T-helper 1 cell treated with Interleukin-12 subunit alpha and Interleukin-12 subunit beta and Interleukin-4 antibody, amounts not matched to agents 30 μg/mL and 1 μg/mL, for 36 hours (primary cell): Measurements from ENCODE around the gene EXOG.

Experiments used
- H3K27ac Mint-ChIP-seq: one replicate; pipeline ENCODE4 v1.8.0; 2021; ENCODE audit warnings: mild to moderate bottlenecking, mixed read lengths
- H3K27me3 Mint-ChIP-seq: one replicate; pipeline ENCODE4 v1.8.0; 2021; ENCODE audit warnings: low read depth, mixed read lengths
- H3K36me3 Mint-ChIP-seq: one replicate; pipeline ENCODE4 v1.8.0; 2021; ENCODE audit warnings: low read depth, mixed read lengths
- H3K4me1 Mint-ChIP-seq: one replicate; pipeline ENCODE4 v1.8.0; 2021; ENCODE audit warnings: low read depth, mixed read lengths
- H3K4me3 Mint-ChIP-seq: one replicate; pipeline ENCODE4 v1.8.0; 2021; ENCODE audit warnings: mild to moderate bottlenecking, moderate library complexity, mixed read lengths
- H3K9me3 Mint-ChIP-seq: one replicate; pipeline ENCODE4 v1.8.0; 2021; ENCODE audit warnings: mixed read lengths

Gene EXOG

GRCh38 chr3:38538773-38539353 lies 42.7 kb downstream of the EXOG start:
- peaks cover 3% of the 10 kb centered on the region for H3K36me3 Mint-ChIP-seq
- no peaks in the 10 kb centered on the region for H3K4me1 Mint-ChIP-seq
- H3K9me3 Mint-ChIP-seq, result no peaks in the 10 kb centered on the region
- H3K27me3 Mint-ChIP-seq, result no peaks in the 10 kb centered on the region
- no peak overlapping the region for H3K27ac Mint-ChIP-seq
- no peak overlapping the region for H3K4me3 Mint-ChIP-seq

GRCh38 chr3:38541806-38542205 lies 45.7 kb downstream of the EXOG start:
- H3K9me3 Mint-ChIP-seq, result no peaks in the 10 kb centered on the region
- H3K4me3 Mint-ChIP-seq, result no peak overlapping the region
- no peak overlapping the region for H3K27ac Mint-ChIP-seq
- peaks cover 6% of the 10 kb centered on the region for H3K27me3 Mint-ChIP-seq
- no peaks in the 10 kb centered on the region for H3K4me1 Mint-ChIP-seq
- no peaks in the 10 kb centered on the region for H3K36me3 Mint-ChIP-seq

GRCh38 chr3:38542401-38543298 lies 46.5 kb downstream of the EXOG start:
- Mint-ChIP-seq H3K27me3 (peaks cover 6% of the 10 kb centered on the region), H3K4me3 (no peak overlapping the region), H3K36me3 (no peaks in the 10 kb centered on the region), H3K27ac (no peak overlapping the region), H3K4me1 (no peaks in the 10 kb centered on the region), H3K9me3 (no peaks in the 10 kb centered on the region)

- no peak overlapping the region for H3K27ac Mint-ChIP-seq
- no peaks in the 10 kb centered on the region for H3K9me3 Mint-ChIP-seq
- H3K27me3 Mint-ChIP-seq, result peaks cover 6% of the 10 kb centered on the region
- H3K4me1 Mint-ChIP-seq, result no peaks in the 10 kb centered on the region
- H3K4me3 Mint-ChIP-seq, result no peak overlapping the region
- no peaks in the 10 kb centered on the region for H3K36me3 Mint-ChIP-seq
Observed at GRCh38 chr3:38543586-38543985, 47.4 kb downstream of the EXOG start.

- Mint-ChIP-seq H3K9me3 (no peaks in the 10 kb centered on the region), H3K27ac (no peak overlapping the region), H3K4me3 (no peak overlapping the region), H3K4me1 (no peaks in the 10 kb centered on the region), H3K27me3 (peaks cover 6% of the 10 kb centered on the region), H3K36me3 (no peaks in the 10 kb centered on the region)
Observed at GRCh38 chr3:38544926-38545325, 48.8 kb downstream of the EXOG start.

- H3K36me3 Mint-ChIP-seq, result no peaks in the 10 kb centered on the region
- no peak overlapping the region for H3K4me3 Mint-ChIP-seq
- H3K9me3 Mint-ChIP-seq, result no peaks in the 10 kb centered on the region
- peaks cover 6% of the 10 kb centered on the region for H3K27me3 Mint-ChIP-seq
- H3K4me1 Mint-ChIP-seq, result no peaks in the 10 kb centered on the region
- H3K27ac Mint-ChIP-seq, result no peak overlapping the region
Observed at GRCh38 chr3:38545550-38545949, 49.4 kb downstream of the EXOG start.

GRCh38 chr3:38545983-38546382 lies 49.8 kb downstream of the EXOG start:
- Mint-ChIP-seq H3K27ac (no peak overlapping the region), H3K27me3 (peaks cover 6% of the 10 kb centered on the region), H3K36me3 (no peaks in the 10 kb centered on the region), H3K9me3 (no peaks in the 10 kb centered on the region), H3K4me3 (no peak overlapping the region), H3K4me1 (no peaks in the 10 kb centered on the region)

- no peaks in the 10 kb centered on the region for H3K9me3 Mint-ChIP-seq
- no peaks in the 10 kb centered on the region for H3K36me3 Mint-ChIP-seq
- H3K27me3 Mint-ChIP-seq, result peaks cover 6% of the 10 kb centered on the region
- H3K4me1 Mint-ChIP-seq, result no peaks in the 10 kb centered on the region
- H3K27ac Mint-ChIP-seq, result no peak overlapping the region
- H3K4me3 Mint-ChIP-seq, result no peak overlapping the region
Observed at GRCh38 chr3:38548154-38548931, 52.2 kb downstream of the EXOG start.

- H3K36me3 Mint-ChIP-seq, result no peaks in the 10 kb centered on the region
- H3K4me1 Mint-ChIP-seq, result no peaks in the 10 kb centered on the region
- no peak overlapping the region for H3K4me3 Mint-ChIP-seq
- peaks cover 6% of the 10 kb centered on the region for H3K27me3 Mint-ChIP-seq
- no peak overlapping the region for H3K27ac Mint-ChIP-seq
- no peaks in the 10 kb centered on the region for H3K9me3 Mint-ChIP-seq
Observed at GRCh38 chr3:38549082-38549481, 52.9 kb downstream of the EXOG start.

GRCh38 chr3:38549486-38549885 lies 53.3 kb downstream of the EXOG start:
- H3K9me3 Mint-ChIP-seq, result no peaks in the 10 kb centered on the region
- H3K27ac Mint-ChIP-seq, result no peak overlapping the region
- H3K27me3 Mint-ChIP-seq, result peaks cover 6% of the 10 kb centered on the region
- H3K4me3 Mint-ChIP-seq, result no peak overlapping the region
- no peaks in the 10 kb centered on the region for H3K36me3 Mint-ChIP-seq
- H3K4me1 Mint-ChIP-seq, result no peaks in the 10 kb centered on the region

GRCh38 chr3:38549957-38550840 lies 54.1 kb downstream of the EXOG start:
- Mint-ChIP-seq H3K4me1 (no peaks in the 10 kb centered on the region), H3K27ac (no peak overlapping the region), H3K9me3 (no peaks in the 10 kb centered on the region), H3K36me3 (no peaks in the 10 kb centered on the region), H3K27me3 (peaks cover 6% of the 10 kb centered on the region), H3K4me3 (no peak overlapping the region)

GRCh38 chr3:38551026-38551832 lies 55.1 kb downstream of the EXOG start:
- H3K27ac Mint-ChIP-seq, result peak overlapping the region; percentile 23
- H3K4me1 Mint-ChIP-seq, result no peaks in the 10 kb centered on the region
- no peak overlapping the region for H3K4me3 Mint-ChIP-seq
- H3K27me3 Mint-ChIP-seq, result no peaks in the 10 kb centered on the region
- H3K9me3 Mint-ChIP-seq, result no peaks in the 10 kb centered on the region
- H3K36me3 Mint-ChIP-seq, result no peaks in the 10 kb centered on the region

GRCh38 chr3:38552364-38552763 lies 56.2 kb downstream of the EXOG start:
- Mint-ChIP-seq H3K27me3 (no peaks in the 10 kb centered on the region), H3K27ac (no peak overlapping the region)

More at GRCh38 chr3:38552364-38552763, 56.2 kb downstream of the EXOG start:
- no peak overlapping the region for H3K4me3 Mint-ChIP-seq
- H3K36me3 Mint-ChIP-seq, result no peaks in the 10 kb centered on the region
- no peaks in the 10 kb centered on the region for H3K4me1 Mint-ChIP-seq
- H3K9me3 Mint-ChIP-seq, result no peaks in the 10 kb centered on the region
